Endothelial cell of umbilical vein (primary cell): Measurements from ENCODE around the gene CACNA2D2. TPM values are rescaled to one million over a fixed set of nuclear protein-coding genes. Genes with fewer than 3 reads are reported as not detected.

Experiments used
- BruUV-seq: library from RNA; stranded (reverse); fragments of 400-500 nt; replicated peaks from 2 replicates; lab custom pipeline; 2021; lab: Mats Ljungman, UMichigan
- CTCF ChIA-PET: fragments of 300-600, 350-600 bp; sonication (Branson Sonifier 250); formaldehyde crosslinking; loops from one replicate; lab custom pipeline; 2021; ENCODE audit warnings: antibody characterized with exemption, inconsistent platforms; lab: Charles Lee
- POLR2A ChIA-PET: fragments of 300-600, 350-600 bp; sonication (Branson Sonifier 250); formaldehyde crosslinking; loops from one replicate; lab custom pipeline; 2021; ENCODE audit warnings: antibody characterized with exemption, inconsistent platforms; lab: Charles Lee
- DNase-seq: peaks from one replicate; pipeline ENCODE4 v3.0.0-alpha.2; 2011; ENCODE audit warnings: low read depth, low spot score
- FAIRE-seq: peaks from 2 replicates; lab custom pipeline; 2011; peaks lifted over from hg19 to GRCh38; lab: Jason Lieb, UNC
- H2AFZ ChIP-seq: 2 replicates; pipeline ENCODE4 v1.6.0; 2012; ENCODE audit warnings: low read depth, low read length, control low read depth, inconsistent platforms
- H3K27ac ChIP-seq: 2 replicates; pipeline ENCODE4 v1.5.1; 2011; ENCODE audit warnings: low read depth, mild to moderate bottlenecking, control low read depth, low read length, moderate library complexity; ENCODE audit not compliant: insufficient read depth
- H3K27me3 ChIP-seq, 2 experiments: 2 replicates each; pipeline versions ENCODE4 v1.6.0 to v1.6.1; 2011; ENCODE audit warnings: low read length in 2 of 2, mixed read lengths in 1 of 2; ENCODE audit not compliant: control insufficient read depth in 2 of 2, insufficient read depth in 2 of 2
- H3K36me3 ChIP-seq, 2 experiments: 2 replicates in 1 of 2; 3 replicates in 1 of 2; pipeline ENCODE4 v1.5.1; 2011; ENCODE audit warnings: low read length in 2 of 2, mild to moderate bottlenecking in 1 of 2, moderate library complexity in 1 of 2; ENCODE audit not compliant: control insufficient read depth in 2 of 2, insufficient read depth in 2 of 2; ENCODE audit errors: extremely low read depth in 1 of 2
- H3K4me1 ChIP-seq: 3 replicates; pipeline ENCODE4 v1.5.1; 2011; ENCODE audit warnings: mild to moderate bottlenecking, low read length; ENCODE audit not compliant: control insufficient read depth, insufficient read depth; ENCODE audit errors: extremely low read depth
- H3K4me2 ChIP-seq: 2 replicates; pipeline ENCODE4 v1.6.1; 2011; ENCODE audit warnings: low read length, control low read depth, mixed read lengths; ENCODE audit not compliant: insufficient read depth
- H3K4me3 ChIP-seq, 3 experiments: fragments of 200-600 bp in 1 of 3; sonication (generic), shearing (Covaris generic) in 1 of 3; replicated peaks in 1 of 3; 2 replicates each; pipeline ENCODE4 v1.5.1; 2011 to 2016; ENCODE audit warnings: control low read depth in 3 of 3, low read length in 3 of 3, mild to moderate bottlenecking in 2 of 3, inconsistent platforms in 1 of 3, low read depth in 1 of 3, moderate library complexity in 1 of 3; ENCODE audit not compliant: insufficient read depth in 1 of 3
- H3K79me2 ChIP-seq: 2 replicates; pipeline ENCODE4 v1.6.0; 2012; ENCODE audit warnings: low read length, inconsistent platforms; ENCODE audit not compliant: control insufficient read depth, insufficient read depth
- H3K9ac ChIP-seq: replicated peaks from 2 replicates; pipeline ENCODE3; 2011; ENCODE audit warnings: low read length, control low read depth; ENCODE audit not compliant: insufficient read depth; ENCODE audit errors: extremely low read depth
- H3K9me1 ChIP-seq: replicated peaks from 3 replicates; pipeline ENCODE4 v1.6.0; 2011; ENCODE audit warnings: mild to moderate bottlenecking, low read length; ENCODE audit not compliant: control insufficient read depth, insufficient read depth; ENCODE audit errors: extremely low read depth
- H3K9me3 ChIP-seq: replicated peaks from 2 replicates; pipeline ENCODE4 v1.5.1; 2012; ENCODE audit warnings: low read length, inconsistent platforms; ENCODE audit not compliant: control insufficient read depth, insufficient read depth
- H4K20me1 ChIP-seq: replicated peaks from 2 replicates; pipeline ENCODE3; 2011; ENCODE audit warnings: mild to moderate bottlenecking, low read length; ENCODE audit not compliant: control insufficient read depth, insufficient read depth; ENCODE audit errors: extremely low read depth
- EZH2 ChIP-seq: IDR thresholded peaks from 2 replicates; pipeline ENCODE4 v1.6.1; 2012; ENCODE audit warnings: borderline replicate concordance, low read depth, mild to moderate bottlenecking, moderate library complexity, low read length, inconsistent platforms; ENCODE audit not compliant: severe bottlenecking
- FOS ChIP-seq: IDR thresholded peaks from 2 replicates; pipeline ENCODE4 v1.6.1; 2011; ENCODE audit warnings: mild to moderate bottlenecking, low read length, moderate library complexity, borderline replicate concordance; ENCODE audit not compliant: insufficient read depth
- GATA2 ChIP-seq: IDR thresholded peaks from 2 replicates; pipeline ENCODE4 v1.7.0; 2011; ENCODE audit warnings: low read depth, mild to moderate bottlenecking, moderate library complexity, mixed read lengths, low read length; ENCODE audit not compliant: insufficient read length, insufficient read depth
- JUN ChIP-seq: IDR thresholded peaks from 2 replicates; pipeline ENCODE4 v1.6.1; 2011; ENCODE audit warnings: borderline replicate concordance, low read depth; ENCODE audit not compliant: insufficient read length, insufficient read depth
- MYC ChIP-seq: IDR thresholded peaks from one replicate; pipeline ENCODE4 v1.6.1; 2011; ENCODE audit warnings: mild to moderate bottlenecking, low read depth, low read length
- POLR2A ChIP-seq: IDR thresholded peaks from 2 replicates; pipeline ENCODE4 v1.6.1; 2012; ENCODE audit warnings: low read depth, mild to moderate bottlenecking, control low read depth, low read length
- POLR2AphosphoS5 ChIP-seq: IDR thresholded peaks from 2 replicates; pipeline ENCODE4 v1.6.1; 2012; ENCODE audit warnings: low read depth, mild to moderate bottlenecking, control low read depth, low read length, moderate library complexity; ENCODE audit not compliant: insufficient read depth
- dilution Hi-C: fragments of 300-500 bp; cut with MboI; formaldehyde crosslinking; loops from one replicate; pipeline ENCODE4 v1.15.0; 2019; ENCODE audit warnings: low sequenced_read_pairs; ENCODE audit not compliant: extremely low pct_ligation_motif_present
- intact Hi-C: fragments of 100-400 bp; cut with micrococcal nuclease; formaldehyde crosslinking; loops from one replicate; pipeline ENCODE4 v1.10.0; 2022
- polyA plus RNA-seq, 4 experiments: library from polyadenylated mRNA; depleted of rRNA in 3 of 4; stranded (reverse) in 3 of 4; unstranded in 1 of 4; fragments of >200 nt; gene quantifications; 2 replicates each; pipeline versions ENCODE4 v1.2.1 to v1.2.3, GENCODE V29; 2011 to 2012; ENCODE audit warnings: missing spikeins in 1 of 4
- total RNA-seq: library from RNA; stranded (reverse); gene quantifications from 2 replicates; pipeline ENCODE4 v1.2.3, GENCODE V29; 2021
- TF ChIP-seq, protein P1 (sequence below), 2 donors: IDR thresholded peaks; 1 replicate in 1 of 2; 2 replicates in 1 of 2; pipeline ENCODE4 v1.5.1; 2011; ENCODE audit warnings: low read length in 2 of 2, mild to moderate bottlenecking in 2 of 2, moderate library complexity in 2 of 2, control low read depth in 1 of 2, inconsistent platforms in 1 of 2, low read depth in 1 of 2; ENCODE audit not compliant: insufficient read depth in 1 of 2; ENCODE audit errors: extremely low read depth in 1 of 2
- TF ChIP-seq, protein P2 (sequence below): IDR thresholded peaks from 2 replicates; pipeline ENCODE4 v1.6.1; 2011; ENCODE audit not compliant: insufficient read depth, insufficient read length

Gene CACNA2D2
- total and polyA plus RNA-seq, 2 donors (not counting 3 experiments of a cell fraction or from before 2014, with no cell fraction given): 0.15 TPM; not detected in 1

DNA sequence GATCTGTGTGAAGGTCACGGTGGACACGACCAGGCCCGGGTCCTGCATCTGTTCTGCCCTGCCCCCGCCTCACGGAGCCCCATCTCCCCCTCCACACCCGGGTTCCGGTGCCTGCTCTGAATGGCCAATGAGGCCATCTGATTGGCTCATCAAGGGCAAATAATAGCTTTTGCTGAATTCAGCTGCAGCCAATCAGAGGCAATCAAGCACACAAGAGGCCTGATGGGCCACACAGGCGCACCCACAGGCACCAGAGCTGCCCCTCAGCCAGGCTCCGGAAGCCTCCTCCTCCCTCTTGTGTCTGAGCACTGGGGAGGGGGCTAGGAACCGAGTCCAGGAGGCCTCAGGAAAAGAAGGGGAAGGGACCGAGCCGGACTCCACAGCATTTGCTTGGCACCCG lies 49.5 kb downstream of the CACNA2D2 start:
- TF ChIP-seq POLR2A (no peak), GATA2 (no peak), MYC (no peak), POLR2AphosphoS5 (no peak), JUN (no peak), EZH2 (no peak), FOS (no peak)
- TF ChIP-seq, protein P1, sequence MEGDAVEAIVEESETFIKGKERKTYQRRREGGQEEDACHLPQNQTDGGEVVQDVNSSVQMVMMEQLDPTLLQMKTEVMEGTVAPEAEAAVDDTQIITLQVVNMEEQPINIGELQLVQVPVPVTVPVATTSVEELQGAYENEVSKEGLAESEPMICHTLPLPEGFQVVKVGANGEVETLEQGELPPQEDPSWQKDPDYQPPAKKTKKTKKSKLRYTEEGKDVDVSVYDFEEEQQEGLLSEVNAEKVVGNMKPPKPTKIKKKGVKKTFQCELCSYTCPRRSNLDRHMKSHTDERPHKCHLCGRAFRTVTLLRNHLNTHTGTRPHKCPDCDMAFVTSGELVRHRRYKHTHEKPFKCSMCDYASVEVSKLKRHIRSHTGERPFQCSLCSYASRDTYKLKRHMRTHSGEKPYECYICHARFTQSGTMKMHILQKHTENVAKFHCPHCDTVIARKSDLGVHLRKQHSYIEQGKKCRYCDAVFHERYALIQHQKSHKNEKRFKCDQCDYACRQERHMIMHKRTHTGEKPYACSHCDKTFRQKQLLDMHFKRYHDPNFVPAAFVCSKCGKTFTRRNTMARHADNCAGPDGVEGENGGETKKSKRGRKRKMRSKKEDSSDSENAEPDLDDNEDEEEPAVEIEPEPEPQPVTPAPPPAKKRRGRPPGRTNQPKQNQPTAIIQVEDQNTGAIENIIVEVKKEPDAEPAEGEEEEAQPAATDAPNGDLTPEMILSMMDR (IDR thresholded peaks at IDR 0.05; ENCODE audit: extremely low read depth in 1 of 2, insufficient read depth in 1 of 2, low read depth in 1 of 2, low read length in 2 of 2): no peak
- TF ChIP-seq, protein P2, sequence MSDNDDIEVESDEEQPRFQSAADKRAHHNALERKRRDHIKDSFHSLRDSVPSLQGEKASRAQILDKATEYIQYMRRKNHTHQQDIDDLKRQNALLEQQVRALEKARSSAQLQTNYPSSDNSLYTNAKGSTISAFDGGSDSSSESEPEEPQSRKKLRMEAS: no peak
- Histone ChIP-seq H3K27ac (no peak overlapping the region), H3K4me1 (no peaks in the 10 kb centered on the region), H4K20me1 (no peaks in the 10 kb centered on the region), H3K9me3 (no peaks in the 10 kb centered on the region), H3K27me3 (no peaks in the 10 kb centered on the region), H3K36me3 (no peaks in the 10 kb centered on the region), H3K79me2 (no peaks in the 10 kb centered on the region), H3K4me3 (no peak overlapping the region), H3K4me2 (no peak overlapping the region), H3K9me1 (no peaks in the 10 kb centered on the region), H3K9ac (no peak overlapping the region), H2AFZ (no peak overlapping the region)
- no TSS peak for BruUV-seq
- dilution Hi-C loops (no loop called here), intact Hi-C loops (no loop called here)
- no peak for DNase-seq
- ChIA-PET CTCF (interaction anchor here (2.0 kb wide), 1 partner anchor 88 kb away, joined by 8 read pairs; no protein-coding TSS in a partner anchor), POLR2A (no interaction called here)
- FAIRE-seq: no peak
